Loucy (cell line): Measurements from ENCODE around the gene OR52K2.

ENCODE experiments used
- H2AFZ ChIP-seq: fragments of 200-600 bp; sonication (generic); 2 replicates; pipeline ENCODE4 v1.6.0; 2016; ENCODE audit warnings: antibody characterized with exemption, mild to moderate bottlenecking, low read length, moderate library complexity
- H3F3A ChIP-seq: fragments of 200-600 bp; 2 replicates; pipeline ENCODE4 v1.6.0; 2016; ENCODE audit warnings: antibody characterized with exemption, low read depth, mild to moderate bottlenecking
- H3K27me3 ChIP-seq: fragments of 200-600 bp; sonication (generic); 2 replicates; pipeline ENCODE4 v1.6.1; 2014; ENCODE audit warnings: low read length, mild to moderate bottlenecking; ENCODE audit not compliant: insufficient read depth, poor library complexity, severe bottlenecking
- H3K36me3 ChIP-seq: fragments of 200-600 bp; sonication (generic); 2 replicates; pipeline ENCODE4 v1.6.1; 2016; ENCODE audit warnings: low read length; ENCODE audit not compliant: insufficient read depth
- H3K4me1 ChIP-seq: fragments of 200-600 bp; sonication (generic); 2 replicates; pipeline ENCODE4 v1.5.1; 2014; ENCODE audit warnings: low read length, mild to moderate bottlenecking; ENCODE audit not compliant: insufficient read depth, poor library complexity, severe bottlenecking
- H3K4me2 ChIP-seq: fragments of 200-600 bp; sonication (generic); 2 replicates; pipeline ENCODE4 v1.6.0; 2014; ENCODE audit warnings: antibody characterized with exemption, low read length, low read depth, mild to moderate bottlenecking; ENCODE audit not compliant: poor library complexity, severe bottlenecking
- H3K4me3 ChIP-seq: fragments of 200-600 bp; sonication (generic); 2 replicates; pipeline ENCODE4 v1.5.1; 2014; ENCODE audit warnings: low read length, mild to moderate bottlenecking, mixed read lengths; ENCODE audit not compliant: poor library complexity, severe bottlenecking
- H3K79me2 ChIP-seq: fragments of 200-600 bp; sonication (generic); 2 replicates; pipeline ENCODE4 v1.6.1; 2014; ENCODE audit warnings: low read length; ENCODE audit not compliant: insufficient read depth
- H3K9ac ChIP-seq: fragments of 200-600 bp; sonication (generic); 2 replicates; pipeline ENCODE4 v1.6.0; 2014; ENCODE audit warnings: mild to moderate bottlenecking, low read depth, low read length, moderate library complexity; ENCODE audit not compliant: poor library complexity, severe bottlenecking
- H3K9me2 ChIP-seq: fragments of 200-600 bp; sonication (generic); replicated peaks from 2 replicates; pipeline ENCODE4 v1.6.1; 2016; ENCODE audit warnings: low read depth, low read length, mixed read lengths
- H3K9me3 ChIP-seq: fragments of 200-600 bp; sonication (generic); 2 replicates; pipeline ENCODE4 v1.6.1; 2014; ENCODE audit warnings: mild to moderate bottlenecking, antibody characterized with exemption, low read length, low read depth; ENCODE audit not compliant: insufficient read depth
- H4K20me1 ChIP-seq: fragments of 200-600 bp; sonication (generic); 2 replicates; pipeline ENCODE4 v1.6.0; 2014; ENCODE audit warnings: antibody characterized with exemption, low read length, mild to moderate bottlenecking; ENCODE audit not compliant: insufficient read depth, poor library complexity, severe bottlenecking
- EZH2phosphoT487 ChIP-seq: fragments of 200-600 bp; IDR thresholded peaks from 2 replicates; pipeline ENCODE4 v1.6.1; 2018; ENCODE audit warnings: antibody characterized with exemption, mild to moderate bottlenecking, moderate library complexity, borderline replicate concordance
- TF ChIP-seq, protein P1 (sequence below): fragments of 200-600 bp; sonication (generic); conservative IDR thresholded peaks from 2 replicates; pipeline ENCODE4 v1.5.1; 2014; ENCODE audit warnings: mild to moderate bottlenecking, antibody characterized with exemption, low read length

Gene OR52K2

DNA sequence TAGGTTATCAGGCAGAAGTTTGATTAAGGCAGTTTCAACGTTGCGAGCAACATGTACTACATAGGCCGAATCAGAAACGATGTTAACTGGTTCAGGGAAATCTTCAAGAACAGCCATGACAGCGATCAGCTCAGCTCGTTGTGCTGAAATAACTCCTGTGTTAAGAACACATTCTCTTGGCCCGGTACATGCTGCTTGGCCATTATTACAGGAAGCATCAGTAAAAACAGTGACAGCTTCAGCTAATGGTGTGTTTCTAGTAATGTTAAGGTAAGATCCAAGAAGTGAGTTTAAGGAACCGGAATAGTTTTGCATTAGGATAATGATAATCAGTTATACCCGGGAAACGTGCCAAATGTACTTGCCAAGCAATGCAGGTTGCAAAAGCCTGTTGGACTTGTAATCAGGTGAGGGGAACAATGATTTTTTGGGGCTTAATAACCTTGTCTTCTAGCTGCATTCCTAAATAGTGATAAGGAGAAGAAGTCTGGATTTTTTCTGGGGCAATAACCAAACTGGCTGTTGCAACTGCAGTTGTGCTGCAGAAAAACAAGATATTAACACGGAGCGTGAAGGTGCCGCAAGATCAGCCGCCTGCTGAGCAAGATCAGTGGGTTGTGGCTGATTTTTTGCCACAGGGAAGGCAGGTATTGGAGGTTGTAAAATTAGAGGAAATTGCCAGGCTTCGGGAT is 47.6 kb downstream of the OR52K2 start:
- Histone ChIP-seq H4K20me1 (no peaks in the 10 kb centered on the region), H3K9ac (no peak overlapping the region), H3K27me3 (peaks cover 6% of the 10 kb centered on the region), H3K79me2 (no peaks in the 10 kb centered on the region), H3K4me1 (peaks cover 4% of the 10 kb centered on the region), H2AFZ (no peak overlapping the region), H3K4me2 (no peak overlapping the region), H3K4me3 (no peak overlapping the region), H3K9me2 (no peaks in the 10 kb centered on the region), H3K9me3 (no peaks in the 10 kb centered on the region), H3F3A (no peaks in the 10 kb centered on the region), H3K36me3 (no peaks in the 10 kb centered on the region)
- no peak for TF ChIP-seq EZH2phosphoT487
- TF ChIP-seq, protein P1, sequence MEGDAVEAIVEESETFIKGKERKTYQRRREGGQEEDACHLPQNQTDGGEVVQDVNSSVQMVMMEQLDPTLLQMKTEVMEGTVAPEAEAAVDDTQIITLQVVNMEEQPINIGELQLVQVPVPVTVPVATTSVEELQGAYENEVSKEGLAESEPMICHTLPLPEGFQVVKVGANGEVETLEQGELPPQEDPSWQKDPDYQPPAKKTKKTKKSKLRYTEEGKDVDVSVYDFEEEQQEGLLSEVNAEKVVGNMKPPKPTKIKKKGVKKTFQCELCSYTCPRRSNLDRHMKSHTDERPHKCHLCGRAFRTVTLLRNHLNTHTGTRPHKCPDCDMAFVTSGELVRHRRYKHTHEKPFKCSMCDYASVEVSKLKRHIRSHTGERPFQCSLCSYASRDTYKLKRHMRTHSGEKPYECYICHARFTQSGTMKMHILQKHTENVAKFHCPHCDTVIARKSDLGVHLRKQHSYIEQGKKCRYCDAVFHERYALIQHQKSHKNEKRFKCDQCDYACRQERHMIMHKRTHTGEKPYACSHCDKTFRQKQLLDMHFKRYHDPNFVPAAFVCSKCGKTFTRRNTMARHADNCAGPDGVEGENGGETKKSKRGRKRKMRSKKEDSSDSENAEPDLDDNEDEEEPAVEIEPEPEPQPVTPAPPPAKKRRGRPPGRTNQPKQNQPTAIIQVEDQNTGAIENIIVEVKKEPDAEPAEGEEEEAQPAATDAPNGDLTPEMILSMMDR: no peak
